CD4-positive, alpha-beta T cell treated with Interleukin-1 beta for 1 hour (primary cell): ENCODE results near the gene PRG2.

Experiments used
- DNase-seq, 2 donors: peaks; one replicate each; pipeline ENCODE4 v3.0.0-alpha.2; 2020 to 2022

The PRG2 gene

GRCh38 chr11:57395905-57396623, 5.6 kb upstream of the PRG2 start:
- DNase-seq, result no peak

- DNase-seq, result no peak
These were observed 3.9 kb upstream of the PRG2 start for GRCh38 chr11:57394203-57394965.

- DNase-seq, result no peak
These were observed 2.3 kb upstream of the PRG2 start for GRCh38 chr11:57392763-57393105.

- DNase-seq, result no peak
These were observed 1.8 kb upstream of the PRG2 start for GRCh38 chr11:57392066-57392762.

- DNase-seq, result no peak
These were observed 1.1 kb upstream of the PRG2 start for GRCh38 chr11:57391539-57391938.

- no peak for DNase-seq
These were observed 661 bp upstream of the PRG2 start for GRCh38 chr11:57391111-57391510.

GRCh38 chr11:57387289-57388030, 3.0 kb downstream of the PRG2 start:
- DNase-seq, result no peak

GRCh38 chr11:57386178-57386940, 4.1 kb downstream of the PRG2 start:
- DNase-seq, result no peak

GRCh38 chr11:57380975-57381374, 9.5 kb downstream of the PRG2 start, which contains the start of gene PRG3:
TSS of gene PRG3 (minus strand) at chr11:57381150. CDS start at chr11:57380708, 442 bp downstream.
- no peak for DNase-seq

- no peak for DNase-seq
These were observed 10.7 kb downstream of the PRG2 start for GRCh38 chr11:57379732-57380131.

- no peak for DNase-seq
These were observed 12.3 kb downstream of the PRG2 start for GRCh38 chr11:57378186-57378585.

GRCh38 chr11:57377107-57377506, 13.3 kb downstream of the PRG2 start:
- no peak for DNase-seq

GRCh38 chr11:57376095-57377090, 14.1 kb downstream of the PRG2 start:
- DNase-seq, result no peak

GRCh38 chr11:57375490-57375889, 15.0 kb downstream of the PRG2 start:
- no peak for DNase-seq

- no peak for DNase-seq
These were observed 15.5 kb downstream of the PRG2 start for GRCh38 chr11:57374966-57375365.

GRCh38 chr11:57373146-57373545, 17.3 kb downstream of the PRG2 start:
- DNase-seq, result no peak

- DNase-seq, result no peak
These were observed 19.5 kb downstream of the PRG2 start for GRCh38 chr11:57370941-57371340.

- DNase-seq, result no peak
These were observed 20.2 kb downstream of the PRG2 start for GRCh38 chr11:57370251-57370650.

- DNase-seq, result no peak
These were observed 21.6 kb downstream of the PRG2 start for GRCh38 chr11:57368845-57369232.

- DNase-seq, result no peak
These were observed 22.2 kb downstream of the PRG2 start for GRCh38 chr11:57368106-57368844.
